Smooth muscle cell (in vitro differentiated cells): ENCODE measurements around the gene MRPS17. TPM values are rescaled to one million over a fixed set of nuclear protein-coding genes. Genes with fewer than 3 reads are reported as not detected.
A peak's percentile ranks its signal among the peaks of the same experiment; 100 is the strongest.
"Not testable (repeated sequence)": the region's sequence is repeated elsewhere in the genome, so short reads cannot be mapped to it uniquely, and the experiment has no call there.

Experiments used
- DNase-seq: peaks from one replicate; lab custom pipeline; 2025; ENCODE audit not compliant: unreplicated experiment; lab: John Stamatoyannopoulos, UW
- H2AFZ ChIP-seq: fragments of 200-600 bp; sonication (generic); 2 replicates; pipeline ENCODE4 v1.6.0; 2016; ENCODE audit warnings: antibody characterized with exemption, low read depth, mild to moderate bottlenecking
- H3F3A ChIP-seq: fragments of 200-600 bp; sonication (generic); 2 replicates; pipeline ENCODE4 v1.6.0; 2017; ENCODE audit warnings: antibody characterized with exemption, low read depth
- H3K27ac ChIP-seq: fragments of 200-600 bp; sonication (generic); 2 replicates; pipeline ENCODE4 v1.5.1; 2016; ENCODE audit warnings: low read depth, mild to moderate bottlenecking
- H3K27me3 ChIP-seq: fragments of 200-600 bp; sonication (generic); 2 replicates; pipeline ENCODE4 v1.6.1; 2016; ENCODE audit warnings: low read depth, mild to moderate bottlenecking
- H3K36me3 ChIP-seq: fragments of 200-600 bp; sonication (generic); 2 replicates; pipeline ENCODE4 v1.5.1; 2016; ENCODE audit warnings: low read depth
- H3K4me1 ChIP-seq: fragments of 200-600 bp; sonication (generic); 2 replicates; pipeline ENCODE4 v1.5.1; 2016; ENCODE audit warnings: low read depth
- H3K4me2 ChIP-seq: fragments of 200-600 bp; sonication (generic); 2 replicates; pipeline ENCODE4 v1.6.0; 2016; ENCODE audit warnings: mild to moderate bottlenecking
- H3K4me3 ChIP-seq: fragments of 200-600 bp; sonication (generic); 2 replicates; pipeline ENCODE4 v1.5.1; 2016; ENCODE audit warnings: mild to moderate bottlenecking
- H3K79me2 ChIP-seq: fragments of 200-600 bp; sonication (generic); 2 replicates; pipeline ENCODE4 v1.6.0; 2016; ENCODE audit warnings: low read depth, mild to moderate bottlenecking
- H3K9ac ChIP-seq: fragments of 200-600 bp; sonication (generic); 2 replicates; pipeline ENCODE4 v1.6.0; 2016; ENCODE audit warnings: low read depth
- H3K9me3 ChIP-seq: fragments of 200-600 bp; sonication (generic); replicated peaks from 2 replicates; pipeline ENCODE4 v1.5.1; 2016; ENCODE audit warnings: low read depth
- H4K20me1 ChIP-seq: fragments of 200-600 bp; sonication (generic); 2 replicates; pipeline ENCODE4 v1.6.0; 2016; ENCODE audit warnings: low read depth
- CTCF ChIP-seq: fragments of 200-600 bp; sonication (generic); IDR thresholded peaks from 2 replicates; pipeline ENCODE4 v1.5.1; 2017; ENCODE audit warnings: borderline replicate concordance, mild to moderate bottlenecking, antibody characterized with exemption; ENCODE audit not compliant: insufficient read depth, poor library complexity, severe bottlenecking
- WGBS: methylation state at CpG from one replicate; pipeline ENCODE4 v1.1.7; 2016; ENCODE audit warnings: low lambda C conversion rate; 5-methylcytosine and 5-hydroxymethylcytosine counted together
- polyA plus RNA-seq: library from polyadenylated mRNA; unstranded; fragments of >200 nt; fragmentation: Nextera tagmentation; extraction: Ambion mirVana; gene quantifications from 2 replicates; pipeline ENCODE4 v1.2.1, GENCODE V29; 2016
- total RNA-seq: library from RNA; depleted of rRNA; stranded (reverse); fragments of >200 nt; gene quantifications from 2 replicates; pipeline ENCODE4 v1.2.3, GENCODE V29; 2014

Gene MRPS17
- total and polyA plus RNA-seq, 2 experiments from 2014 or later = 7.5 to 17.6 TPM

DNA sequence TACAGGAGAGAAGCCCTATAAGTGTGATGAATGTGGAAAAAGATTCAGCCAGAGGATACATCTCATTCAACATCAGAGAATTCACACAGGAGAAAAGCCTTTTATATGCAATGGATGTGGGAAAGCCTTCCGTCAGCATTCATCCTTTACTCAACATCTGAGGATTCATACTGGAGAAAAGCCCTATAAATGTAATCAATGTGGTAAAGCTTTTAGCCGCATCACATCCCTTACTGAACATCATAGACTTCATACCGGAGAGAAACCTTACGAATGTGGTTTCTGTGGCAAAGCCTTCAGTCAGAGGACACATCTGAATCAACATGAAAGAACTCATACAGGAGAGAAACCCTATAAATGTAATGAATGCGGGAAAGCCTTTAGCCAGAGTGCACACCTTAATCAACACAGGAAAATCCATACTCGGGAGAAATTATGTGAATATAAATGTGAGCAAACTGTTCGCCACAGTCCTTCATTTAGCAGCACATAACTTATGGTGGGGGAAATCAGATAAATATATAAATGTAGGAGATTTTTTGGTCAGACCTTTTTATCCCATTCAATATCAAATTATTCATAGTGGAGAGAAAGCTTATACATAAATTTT, 12.1 kb upstream of the MRPS17 start:
- Histone ChIP-seq H3K27ac (no peak overlapping the region), H2AFZ (no peak overlapping the region), H3K36me3 (peaks cover 7% of the 10 kb centered on the region), H3F3A (no peaks in the 10 kb centered on the region), H3K27me3 (no peaks in the 10 kb centered on the region), H3K4me1 (no peaks in the 10 kb centered on the region), H3K9ac (no peak overlapping the region), H4K20me1 (no peaks in the 10 kb centered on the region), H3K79me2 (no peaks in the 10 kb centered on the region), H3K4me2 (no peak overlapping the region), H3K9me3 (peaks cover 12% of the 10 kb centered on the region), H3K4me3 (no peak overlapping the region)
- WGBS = 96% methylated on average over 7 of the region's 7 CpGs
- TF ChIP-seq CTCF = no peak
- no peak for DNase-seq

GRCh38 chr7:55946545-55946944, 5.1 kb upstream of the MRPS17 start:
- Histone ChIP-seq H3K4me1 (no peaks in the 10 kb centered on the region), H3K4me2 (no peak overlapping the region), H4K20me1 (no peaks in the 10 kb centered on the region), H3K9me3 (no peaks in the 10 kb centered on the region), H3K9ac (no peak overlapping the region), H3K4me3 (no peak overlapping the region), H3K27ac (no peak overlapping the region), H3F3A (no peaks in the 10 kb centered on the region), H3K27me3 (no peaks in the 10 kb centered on the region), H3K79me2 (no peaks in the 10 kb centered on the region), H3K36me3 (no peaks in the 10 kb centered on the region), H2AFZ (no peak overlapping the region)
- no peak for DNase-seq
- 96% methylated on average over 5 of the region's 5 CpGs for WGBS
- TF ChIP-seq CTCF = no peak

DNA sequence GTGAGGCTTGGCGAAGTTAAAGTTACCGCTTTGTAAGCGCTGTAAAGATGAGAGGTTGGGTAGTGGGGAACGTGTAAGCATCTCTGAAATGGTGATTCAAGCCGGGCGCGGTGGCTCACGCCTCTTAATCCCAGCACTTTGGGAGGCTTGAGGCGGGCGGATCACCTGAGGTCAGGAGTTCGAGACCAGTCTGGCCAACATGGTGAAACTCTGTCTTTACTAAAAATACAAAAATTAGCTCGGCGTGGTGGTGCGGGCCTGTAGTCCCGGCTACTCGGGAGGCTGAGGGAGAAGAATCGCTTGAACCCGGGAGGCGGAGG, 635 bp downstream of the MRPS17 start:
- H3K27ac ChIP-seq = not testable (repeated sequence)

GRCh38 chr7:55953707-55954475, 2.2 kb downstream of the MRPS17 start:
- no peak for TF ChIP-seq CTCF
- H2AFZ ChIP-seq = no peak overlapping the region
- WGBS = 93% methylated on average over 11 of the region's 11 CpGs

More for the DNA sequence above, 635 bp downstream of the MRPS17 start:
- not testable (repeated sequence) for H3K36me3 ChIP-seq, H3K79me2 ChIP-seq, H3F3A ChIP-seq, H3K4me1 ChIP-seq, H3K27me3 ChIP-seq, H3K9me3 ChIP-seq, H4K20me1 ChIP-seq, DNase-seq
- 43% methylated on average over 19 of the region's 19 CpGs for whole genome bisulfite sequencing
- Histone ChIP-seq H3K9ac (peak overlapping the region; percentile 69), H3K4me2 (peak overlapping the region; percentile 90), H3K4me3 (peak overlapping the region; percentile 74), H2AFZ (peak overlapping the region; percentile 67)

More at GRCh38 chr7:55953707-55954475, 2.2 kb downstream of the MRPS17 start:
- Histone ChIP-seq H3K9ac (no peak overlapping the region), H4K20me1 (no peaks in the 10 kb centered on the region), H3K79me2 (no peaks in the 10 kb centered on the region), H3K4me2 (no peak overlapping the region), H3K36me3 (no peaks in the 10 kb centered on the region), H3K9me3 (no peaks in the 10 kb centered on the region), H3K4me1 (no peaks in the 10 kb centered on the region), H3K4me3 (no peak overlapping the region), H3K27ac (no peak overlapping the region), H3K27me3 (no peaks in the 10 kb centered on the region), H3F3A (no peaks in the 10 kb centered on the region)
- no peak for DNase-seq
